ENCODE data around the gene PEAK3.
A peak's percentile ranks its signal among the peaks of the same experiment; 100 is the strongest.

Gene PEAK3

GRCh38 chr19:2236314-2237050 is 45.5 kb downstream of the PEAK3 start, which contains the start of the genes PLEKHJ1 and SF3A2:
PLEKHJ1 (minus strand) TSS chr19:2236329; CDS start chr19:2236248, 81 bp downstream.
SF3A2 (plus strand) TSS chr19:2236824; CDS start chr19:2243419, 6,595 bp downstream.
- Histone ChIP-seq H2AFZ (ENCODE audit: low read depth, low read length) (no peak within 1 kb of the TSS), H3K4me3 (ENCODE audit: low read length) (peak within 1 kb of the TSS; percentile 50), H3K9me3 (ENCODE audit: low read length) (no peaks in the 10 kb centered on the region), H3K4me1 (ENCODE audit: insufficient read depth, low read length) (peaks cover 51% of the 10 kb centered on the region), H3K36me3 (ENCODE audit: insufficient read depth, low read length) (peaks cover 27% of the 10 kb centered on the region), H3K27me3 (ENCODE audit: insufficient read depth, low read length) (no peaks in the 10 kb centered on the region)

- Histone ChIP-seq H3K9me3 (ENCODE audit: low read length) (no peaks in the 10 kb centered on the region), H2AFZ (ENCODE audit: low read depth, low read length) (no peak overlapping the region), H3K4me3 (ENCODE audit: low read length) (peak overlapping the region; percentile 50), H3K4me1 (ENCODE audit: insufficient read depth, low read length) (peaks cover 48% of the 10 kb centered on the region), H3K36me3 (ENCODE audit: insufficient read depth, low read length) (peaks cover 30% of the 10 kb centered on the region), H3K27me3 (ENCODE audit: insufficient read depth, low read length) (no peaks in the 10 kb centered on the region)
Measured at GRCh38 chr19:2236064-2236313, 46.0 kb downstream of the PEAK3 start.

GRCh38 chr19:2235381-2236063 is 46.5 kb downstream of the PEAK3 start:
- no peaks in the 10 kb centered on the region for H3K9me3 ChIP-seq (ENCODE audit: low read length)
- no peaks in the 10 kb centered on the region for H3K27me3 ChIP-seq (ENCODE audit: insufficient read depth, low read length)
- H2AFZ ChIP-seq (ENCODE audit: low read depth, low read length) = no peak overlapping the region
- peak overlapping the region; percentile 50 for H3K4me3 ChIP-seq (ENCODE audit: low read length)
- peaks cover 43% of the 10 kb centered on the region for H3K4me1 ChIP-seq (ENCODE audit: insufficient read depth, low read length)
- H3K36me3 ChIP-seq (ENCODE audit: insufficient read depth, low read length) = peaks cover 34% of the 10 kb centered on the region

- H3K4me3 ChIP-seq (ENCODE audit: low read length) = peak overlapping the region; percentile 50
- peaks cover 38% of the 10 kb centered on the region for H3K4me1 ChIP-seq (ENCODE audit: insufficient read depth, low read length)
- no peaks in the 10 kb centered on the region for H3K9me3 ChIP-seq (ENCODE audit: low read length)
- no peaks in the 10 kb centered on the region for H3K27me3 ChIP-seq (ENCODE audit: insufficient read depth, low read length)
- H2AFZ ChIP-seq (ENCODE audit: low read depth, low read length) = no peak overlapping the region
- H3K36me3 ChIP-seq (ENCODE audit: insufficient read depth, low read length) = peaks cover 39% of the 10 kb centered on the region
Measured at GRCh38 chr19:2234996-2235380, 47.0 kb downstream of the PEAK3 start.

GRCh38 chr19:2233601-2234280 is 48.2 kb downstream of the PEAK3 start:
- H3K9me3 ChIP-seq (ENCODE audit: low read length) = no peaks in the 10 kb centered on the region
- H2AFZ ChIP-seq (ENCODE audit: low read depth, low read length) = no peak overlapping the region
- H3K36me3 ChIP-seq (ENCODE audit: insufficient read depth, low read length) = peaks cover 50% of the 10 kb centered on the region
- H3K4me3 ChIP-seq (ENCODE audit: low read length) = no peak overlapping the region
- H3K27me3 ChIP-seq (ENCODE audit: insufficient read depth, low read length) = no peaks in the 10 kb centered on the region
- H3K4me1 ChIP-seq (ENCODE audit: insufficient read depth, low read length) = peaks cover 28% of the 10 kb centered on the region

DNA sequence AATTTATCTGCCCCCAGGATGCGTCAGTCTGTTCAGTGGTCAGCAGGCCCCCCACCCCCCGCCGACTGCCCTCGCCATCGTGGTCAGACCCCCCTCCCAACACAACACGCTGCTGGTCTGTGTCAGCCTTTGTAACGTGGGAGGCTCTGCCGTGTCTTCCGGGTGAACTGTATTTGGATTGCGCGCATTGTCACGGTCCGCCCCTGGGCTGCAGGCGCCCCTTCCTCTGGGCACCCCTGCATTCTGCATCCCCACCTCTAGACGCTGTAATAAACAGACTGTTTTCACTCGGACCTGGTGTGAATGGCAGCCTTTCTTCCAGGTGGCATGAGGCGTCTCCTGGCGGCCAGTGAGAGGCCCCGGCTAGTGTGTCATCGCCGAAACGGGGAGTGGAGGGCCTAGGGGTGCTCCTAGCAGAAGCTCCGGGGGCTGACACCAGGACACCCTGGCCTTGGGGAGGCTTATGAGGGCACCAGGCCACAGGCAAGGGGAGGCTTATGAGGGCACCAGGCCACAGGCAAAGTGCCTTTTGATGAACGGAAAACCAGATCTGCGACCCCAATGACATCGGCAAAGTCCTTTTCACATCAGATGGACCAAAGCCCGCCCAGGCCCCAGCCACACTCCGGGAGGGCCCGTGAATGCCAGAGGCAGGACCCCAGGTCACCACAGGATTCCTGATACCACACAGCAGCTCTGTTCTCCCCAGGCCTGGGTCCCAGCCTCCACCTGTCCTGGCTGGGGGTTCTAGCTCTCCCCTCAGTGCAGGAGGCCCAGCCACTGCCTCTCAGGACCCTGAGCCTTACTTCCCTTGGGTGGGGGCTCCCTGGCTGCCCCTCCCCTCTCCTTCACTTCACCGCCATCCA is 49.5 kb downstream of the PEAK3 start:
- Histone ChIP-seq H3K4me3 (ENCODE audit: low read length) (no peak overlapping the region), H3K27me3 (ENCODE audit: insufficient read depth, low read length) (no peaks in the 10 kb centered on the region), H3K9me3 (ENCODE audit: low read length) (no peaks in the 10 kb centered on the region), H2AFZ (ENCODE audit: low read depth, low read length) (no peak overlapping the region), H3K36me3 (ENCODE audit: insufficient read depth, low read length) (peaks cover 51% of the 10 kb centered on the region), H3K4me1 (ENCODE audit: insufficient read depth, low read length) (peaks cover 16% of the 10 kb centered on the region)

GRCh38 chr19:2231621-2232221 is 50.3 kb downstream of the PEAK3 start:
- peaks cover 58% of the 10 kb centered on the region for H3K36me3 ChIP-seq (ENCODE audit: insufficient read depth, low read length)
- H3K27me3 ChIP-seq (ENCODE audit: insufficient read depth, low read length) = no peaks in the 10 kb centered on the region
- peaks cover 10% of the 10 kb centered on the region for H3K4me1 ChIP-seq (ENCODE audit: insufficient read depth, low read length)
- no peaks in the 10 kb centered on the region for H3K9me3 ChIP-seq (ENCODE audit: low read length)
- H2AFZ ChIP-seq (ENCODE audit: low read depth, low read length) = no peak overlapping the region
- H3K4me3 ChIP-seq (ENCODE audit: low read length) = no peak overlapping the region

DNA sequence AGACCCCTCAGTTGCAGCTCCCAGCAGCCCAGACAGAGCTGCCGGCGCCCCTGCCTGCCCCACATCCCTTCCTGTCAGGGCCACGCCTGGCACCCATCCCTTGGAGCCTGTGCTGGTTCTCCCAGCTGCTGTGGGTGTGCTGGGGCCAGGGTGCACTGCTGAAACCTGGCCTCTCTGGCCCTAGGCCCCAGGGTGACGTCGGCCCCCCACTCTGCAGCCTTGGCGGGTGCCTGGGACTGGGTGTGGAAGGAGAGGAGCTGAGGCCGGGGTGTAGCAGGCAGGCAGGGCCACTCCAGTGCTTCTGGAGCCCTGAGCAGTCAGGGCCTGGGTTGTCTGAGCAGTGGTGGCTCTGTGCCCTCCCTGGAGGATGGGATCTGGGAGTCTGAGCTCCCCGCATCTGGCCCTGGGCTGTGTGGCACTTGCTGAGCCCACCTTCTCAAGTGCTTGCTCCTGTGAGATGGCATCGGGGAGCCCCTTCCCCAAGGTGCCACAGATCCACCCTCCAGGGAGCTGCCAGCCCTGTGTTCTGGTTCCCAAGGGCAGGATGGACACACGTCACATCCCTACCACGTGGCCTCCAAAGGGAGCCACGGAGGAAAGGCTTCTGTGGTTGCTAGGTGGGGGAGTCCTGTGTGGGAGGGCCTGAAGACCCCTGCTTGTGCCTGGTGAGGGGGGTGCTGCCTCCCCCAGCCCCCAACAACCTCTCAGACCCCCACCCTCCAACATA is 51.0 kb downstream of the PEAK3 start:
- Histone ChIP-seq H3K4me1 (ENCODE audit: insufficient read depth, low read length) (peaks cover 10% of the 10 kb centered on the region), H3K9me3 (ENCODE audit: low read length) (no peaks in the 10 kb centered on the region), H3K4me3 (ENCODE audit: low read length) (no peak overlapping the region), H3K36me3 (ENCODE audit: insufficient read depth, low read length) (peaks cover 66% of the 10 kb centered on the region), H3K27me3 (ENCODE audit: insufficient read depth, low read length) (no peaks in the 10 kb centered on the region), H2AFZ (ENCODE audit: low read depth, low read length) (no peak overlapping the region)

DNA sequence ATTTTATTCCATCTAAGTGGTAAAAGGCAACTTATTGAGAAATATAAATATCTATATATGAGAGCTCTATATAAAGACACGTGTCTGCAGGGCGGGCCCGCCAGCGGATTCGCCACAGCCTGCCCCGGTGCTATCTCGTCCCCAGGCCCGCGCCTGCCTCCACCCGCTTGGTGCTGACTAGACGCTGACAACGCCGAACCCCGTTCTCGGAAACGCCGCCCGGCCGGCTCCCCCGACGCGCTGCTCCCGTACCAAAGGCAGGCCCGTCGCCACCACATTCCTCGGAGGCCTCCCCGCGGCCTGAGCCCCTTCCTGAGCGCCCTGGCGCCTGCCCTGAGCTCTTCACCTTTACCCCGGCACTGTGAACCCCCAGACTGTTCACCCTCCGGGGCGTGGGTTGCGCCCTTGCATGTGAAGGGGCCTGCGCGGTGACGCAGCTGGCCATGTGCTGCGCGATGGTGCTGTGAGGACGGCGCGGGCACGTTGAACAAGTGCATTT is 51.9 kb downstream of the PEAK3 start:
- H3K4me3 ChIP-seq (ENCODE audit: low read length) = no peak overlapping the region
- H3K36me3 ChIP-seq (ENCODE audit: insufficient read depth, low read length) = peaks cover 71% of the 10 kb centered on the region
- H2AFZ ChIP-seq (ENCODE audit: low read depth, low read length) = no peak overlapping the region
- H3K4me1 ChIP-seq (ENCODE audit: insufficient read depth, low read length) = peaks cover 6% of the 10 kb centered on the region
- no peaks in the 10 kb centered on the region for H3K27me3 ChIP-seq (ENCODE audit: insufficient read depth, low read length)
- no peaks in the 10 kb centered on the region for H3K9me3 ChIP-seq (ENCODE audit: low read length)

DNA sequence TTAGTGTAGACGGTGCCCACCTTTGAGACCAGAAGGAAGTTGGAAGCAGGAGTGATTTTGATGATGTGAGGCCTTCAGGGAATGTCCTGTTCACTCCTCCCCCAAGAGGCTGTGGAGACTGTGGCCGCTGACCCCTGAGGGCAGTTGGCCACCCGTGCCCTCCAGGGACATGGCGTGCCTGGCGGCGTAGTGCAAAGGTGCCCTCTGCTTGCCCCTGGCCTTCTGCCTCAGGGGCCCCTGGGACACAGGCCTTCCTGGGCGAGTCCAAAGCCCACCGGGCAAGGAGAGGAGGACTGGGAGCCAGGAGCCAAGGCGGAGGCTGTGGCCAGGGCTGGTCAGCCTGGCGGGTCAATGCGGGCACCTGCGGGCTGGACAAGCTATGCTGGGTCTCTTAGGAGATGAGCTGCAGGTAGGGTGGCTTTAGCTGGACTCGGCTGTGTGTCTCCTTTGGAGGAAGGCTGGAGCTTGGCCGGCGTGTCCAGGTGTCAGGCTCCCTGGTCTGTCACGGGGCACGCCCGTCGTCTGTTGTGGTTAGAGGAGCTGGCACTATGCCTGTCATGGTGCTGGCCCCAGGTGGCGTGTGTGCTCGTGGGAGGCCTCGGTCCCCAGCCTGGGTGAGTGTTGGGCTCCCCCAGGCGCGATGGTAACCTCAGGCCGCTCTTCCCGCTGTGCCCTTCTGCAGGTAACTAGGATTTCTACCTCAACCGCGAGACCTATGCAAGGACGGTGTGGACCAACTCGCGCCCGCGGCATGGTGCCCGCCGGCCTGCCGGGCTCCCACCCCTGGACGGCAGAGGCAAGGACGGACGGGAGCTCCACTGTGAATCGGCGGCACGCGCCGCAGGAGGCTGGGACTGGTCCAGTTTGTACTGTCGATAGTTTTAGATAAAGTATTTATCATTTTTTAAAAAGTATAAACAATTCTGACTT is 52.6 kb downstream of the PEAK3 start:
- Histone ChIP-seq H3K36me3 (ENCODE audit: insufficient read depth, low read length) (peaks cover 79% of the 10 kb centered on the region), H3K27me3 (ENCODE audit: insufficient read depth, low read length) (no peaks in the 10 kb centered on the region), H2AFZ (ENCODE audit: low read depth, low read length) (no peak overlapping the region), H3K9me3 (ENCODE audit: low read length) (no peaks in the 10 kb centered on the region), H3K4me3 (ENCODE audit: low read length) (no peak overlapping the region), H3K4me1 (ENCODE audit: insufficient read depth, low read length) (peaks cover 3% of the 10 kb centered on the region)
